ENCODE data around the gene TRIL. TPM values are rescaled to one million over a fixed set of nuclear protein-coding genes. Genes with fewer than 3 reads are reported as not detected.

Gene TRIL
- total RNA-seq, 1 experiment from 2014 or later = 3.0 TPM

DNA sequence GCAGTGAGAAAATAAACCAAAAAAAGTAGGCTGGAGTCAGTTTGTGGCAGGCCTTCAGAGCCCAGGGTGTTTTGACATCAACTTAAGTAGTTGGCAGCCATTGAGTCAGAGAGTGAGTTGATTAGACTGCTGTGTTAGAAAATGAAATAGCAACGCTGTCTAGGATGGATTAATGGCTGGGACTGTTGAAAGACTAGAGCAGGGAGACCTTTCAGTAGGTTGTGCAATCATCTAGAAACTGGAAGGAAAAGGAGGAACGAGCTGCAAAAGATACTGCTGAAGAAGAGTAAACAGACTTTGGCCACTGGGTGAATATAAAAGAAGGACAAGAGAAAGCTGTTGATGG is 28.6 kb upstream of the TRIL start (continued):
- TF ChIP-seq, protein P1, sequence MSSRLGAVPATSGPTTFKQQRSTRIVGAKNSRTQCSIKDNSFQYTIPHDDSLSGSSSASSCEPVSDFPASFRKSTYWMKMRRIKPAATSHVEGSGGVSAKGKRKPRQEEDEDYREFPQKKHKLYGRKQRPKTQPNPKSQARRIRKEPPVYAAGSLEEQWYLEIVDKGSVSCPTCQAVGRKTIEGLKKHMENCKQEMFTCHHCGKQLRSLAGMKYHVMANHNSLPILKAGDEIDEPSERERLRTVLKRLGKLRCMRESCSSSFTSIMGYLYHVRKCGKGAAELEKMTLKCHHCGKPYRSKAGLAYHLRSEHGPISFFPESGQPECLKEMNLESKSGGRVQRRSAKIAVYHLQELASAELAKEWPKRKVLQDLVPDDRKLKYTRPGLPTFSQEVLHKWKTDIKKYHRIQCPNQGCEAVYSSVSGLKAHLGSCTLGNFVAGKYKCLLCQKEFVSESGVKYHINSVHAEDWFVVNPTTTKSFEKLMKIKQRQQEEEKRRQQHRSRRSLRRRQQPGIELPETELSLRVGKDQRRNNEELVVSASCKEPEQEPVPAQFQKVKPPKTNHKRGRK (CRISPR knock-in tag; IDR thresholded peaks at IDR 0.05; ENCODE audit: borderline replicate concordance) = no peak

DNA sequence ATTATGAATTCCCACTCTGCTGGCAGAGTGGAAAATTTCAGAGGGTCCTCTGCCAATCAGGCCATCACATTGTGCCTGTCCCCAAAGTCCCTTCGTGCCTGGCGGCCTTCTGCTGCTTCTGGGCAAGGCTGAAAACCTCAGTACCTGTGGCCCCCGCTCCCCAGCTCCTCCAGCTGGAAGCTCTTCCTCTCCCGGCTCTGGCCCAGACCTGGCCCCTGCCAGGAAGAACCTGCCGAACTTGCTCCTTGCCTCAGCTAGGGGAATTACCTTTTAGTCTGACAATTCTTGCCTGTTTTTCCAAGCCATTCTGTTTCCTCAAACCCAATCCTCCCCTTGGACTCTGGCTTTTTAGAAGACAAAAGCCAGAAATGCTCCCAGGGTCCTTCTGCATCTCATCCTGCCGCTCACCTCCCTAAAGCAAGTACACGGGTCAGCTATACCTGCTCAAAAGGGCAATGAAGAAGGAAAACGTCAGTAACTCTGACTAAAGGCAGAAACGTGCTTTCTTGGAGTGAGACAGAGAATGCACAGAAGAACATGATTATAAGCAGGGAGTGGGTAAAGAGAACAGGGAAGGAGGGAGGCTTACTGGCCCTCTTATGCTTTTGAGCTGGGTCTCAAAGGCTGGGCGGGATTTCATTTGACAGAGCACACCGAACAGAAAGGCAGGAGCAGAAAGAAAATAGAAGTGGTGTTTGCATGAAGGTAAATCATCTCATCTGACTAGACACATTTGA is 28.1 kb upstream of the TRIL start:
- no peaks in the 10 kb centered on the region for H3K36me3 Mint-ChIP-seq
- peak overlapping the region; percentile 50 for H3K27ac Mint-ChIP-seq
- H3K4me1 Mint-ChIP-seq = peaks cover 48% of the 10 kb centered on the region
- no peaks in the 10 kb centered on the region for H3K9me3 Mint-ChIP-seq
- H3K4me3 Mint-ChIP-seq = no peak overlapping the region
- ChIA-PET CTCF (interaction anchor here (0.6 to 4.0 kb wide), 8 partner anchors 15 to 576 kb away, joined by 3 to 35 read pairs (median 4); no protein-coding TSS in a partner anchor), POLR2A (no interaction called here)
- peak; percentile 40; the same call in 1 of the 2 replicates for ATAC-seq
- H3K27me3 Mint-ChIP-seq (ENCODE audit: low read depth) = no peaks in the 10 kb centered on the region
- no peak for DNase-seq (ENCODE audit: low spot score)
- TF ChIP-seq OVOL2 (CRISPR knock-in tag; IDR thresholded peaks at IDR 0.05; ENCODE audit: borderline replicate concordance) (no peak), KAT7 (CRISPR knock-in tag; IDR thresholded peaks at IDR 0.05; ENCODE audit: borderline replicate concordance) (no peak), HMGA2 (CRISPR knock-in tag; IDR thresholded peaks at IDR 0.05) (no peak), CREB1 (CRISPR knock-in tag; IDR thresholded peaks at IDR 0.05) (no peak), EMX1 (CRISPR knock-in tag; IDR thresholded peaks at IDR 0.05) (no peak)
- TF ChIP-seq, protein P1 (CRISPR knock-in tag; IDR thresholded peaks at IDR 0.05; ENCODE audit: borderline replicate concordance) = no peak

DNA sequence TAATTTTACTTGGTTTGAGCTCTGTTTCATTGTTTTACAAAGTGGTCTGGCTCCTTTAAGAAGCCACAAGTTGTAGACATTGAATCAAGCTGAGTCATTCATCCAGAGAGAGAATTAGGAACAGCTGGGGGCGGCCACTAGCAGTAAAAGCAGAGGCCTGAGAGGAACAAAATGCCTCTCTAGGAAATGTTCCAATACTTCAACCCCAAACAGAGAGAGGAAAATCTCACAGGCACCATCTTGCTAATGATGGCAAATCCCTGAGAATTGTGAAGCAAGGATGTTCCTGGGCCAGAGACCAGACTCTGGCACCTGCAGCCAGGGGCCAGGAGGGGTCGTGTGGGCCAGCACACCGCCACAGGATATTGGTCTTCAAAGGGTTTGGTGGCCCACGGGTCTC is 26.5 kb upstream of the TRIL start:
- no peaks in the 10 kb centered on the region for H3K9me3 Mint-ChIP-seq
- peaks cover 49% of the 10 kb centered on the region for H3K4me1 Mint-ChIP-seq
- ATAC-seq = peak; percentile 60
- TF ChIP-seq ZNF317 (CRISPR knock-in tag; IDR thresholded peaks at IDR 0.05; ENCODE audit: borderline replicate concordance, low read depth) (no peak), FOXP1 (CRISPR knock-in tag; IDR thresholded peaks at IDR 0.05; ENCODE audit: borderline replicate concordance) (no peak), ZNF121 (CRISPR knock-in tag; IDR thresholded peaks at IDR 0.05) (no peak), ZNF219 (CRISPR knock-in tag; IDR thresholded peaks at IDR 0.05; ENCODE audit: borderline replicate concordance) (no peak)
- TF ChIP-seq, protein P2, sequence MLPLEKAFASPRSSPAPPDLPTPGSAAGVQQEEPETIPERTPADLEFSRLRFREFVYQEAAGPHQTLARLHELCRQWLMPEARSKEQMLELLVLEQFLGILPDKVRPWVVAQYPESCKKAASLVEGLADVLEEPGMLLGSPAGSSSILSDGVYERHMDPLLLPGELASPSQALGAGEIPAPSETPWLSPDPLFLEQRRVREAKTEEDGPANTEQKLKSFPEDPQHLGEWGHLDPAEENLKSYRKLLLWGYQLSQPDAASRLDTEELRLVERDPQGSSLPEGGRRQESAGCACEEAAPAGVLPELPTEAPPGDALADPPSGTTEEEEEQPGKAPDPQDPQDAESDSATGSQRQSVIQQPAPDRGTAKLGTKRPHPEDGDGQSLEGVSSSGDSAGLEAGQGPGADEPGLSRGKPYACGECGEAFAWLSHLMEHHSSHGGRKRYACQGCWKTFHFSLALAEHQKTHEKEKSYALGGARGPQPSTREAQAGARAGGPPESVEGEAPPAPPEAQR (CRISPR knock-in tag; IDR thresholded peaks at IDR 0.05) = 0 out of 2 replicates have a peak, but pooled peaks have one; percentile 63
- ChIA-PET POLR2A (no interaction called here), CTCF (interaction anchor here (0.9 to 4.0 kb wide), 4 partner anchors 23 to 122 kb away, joined by 3 to 35 read pairs (median 4); no protein-coding TSS in a partner anchor)
- H3K4me3 Mint-ChIP-seq = no peak overlapping the region
- no peak for DNase-seq (ENCODE audit: low spot score)
- H3K27ac Mint-ChIP-seq = no peak overlapping the region
- H3K36me3 Mint-ChIP-seq = no peaks in the 10 kb centered on the region
- no peaks in the 10 kb centered on the region for H3K27me3 Mint-ChIP-seq (ENCODE audit: low read depth)

DNA sequence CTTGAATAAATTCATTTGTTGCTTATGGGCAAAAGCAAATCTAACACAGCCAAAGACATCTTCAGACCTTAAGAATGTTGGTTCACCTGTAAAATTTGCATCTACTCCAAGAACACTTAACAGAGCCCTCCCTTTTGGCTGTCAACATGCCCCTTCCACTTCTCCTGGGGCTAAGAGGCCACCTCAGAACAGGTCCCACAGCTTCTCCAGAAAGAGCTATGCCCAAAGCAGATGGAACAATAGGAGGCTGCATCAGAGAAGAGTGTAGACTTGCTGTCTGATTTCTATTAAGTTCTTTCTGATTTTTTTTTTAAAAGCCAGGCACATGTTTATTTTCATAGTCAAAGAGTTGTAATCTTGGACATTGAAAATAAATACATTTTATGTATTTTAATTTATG is 26.1 kb upstream of the TRIL start:
- Mint-ChIP-seq H3K9me3 (no peaks in the 10 kb centered on the region), H3K4me3 (no peak overlapping the region), H3K27ac (peak overlapping the region; percentile 78; the same call in 1 of the 2 replicates), H3K27me3 (ENCODE audit: low read depth) (no peaks in the 10 kb centered on the region), H3K4me1 (peaks cover 53% of the 10 kb centered on the region), H3K36me3 (no peaks in the 10 kb centered on the region)
- ATAC-seq = no peak
- POLR2A ChIA-PET = no interaction called here
- no peak for DNase-seq (ENCODE audit: low spot score)
- TF ChIP-seq SOX15 (CRISPR knock-in tag; IDR thresholded peaks at IDR 0.05) (no peak), JAZF1 (CRISPR knock-in tag; IDR thresholded peaks at IDR 0.05) (no peak), ZNF671 (CRISPR knock-in tag; IDR thresholded peaks at IDR 0.05) (no peak), TCF7 (CRISPR knock-in tag; IDR thresholded peaks at IDR 0.05; ENCODE audit: low read depth) (no peak), TP53 (CRISPR knock-in tag; IDR thresholded peaks at IDR 0.05) (no peak), GTF2I (CRISPR knock-in tag; conservative IDR thresholded peaks at IDR 0.05) (no peak)
- TF ChIP-seq, protein P3, sequence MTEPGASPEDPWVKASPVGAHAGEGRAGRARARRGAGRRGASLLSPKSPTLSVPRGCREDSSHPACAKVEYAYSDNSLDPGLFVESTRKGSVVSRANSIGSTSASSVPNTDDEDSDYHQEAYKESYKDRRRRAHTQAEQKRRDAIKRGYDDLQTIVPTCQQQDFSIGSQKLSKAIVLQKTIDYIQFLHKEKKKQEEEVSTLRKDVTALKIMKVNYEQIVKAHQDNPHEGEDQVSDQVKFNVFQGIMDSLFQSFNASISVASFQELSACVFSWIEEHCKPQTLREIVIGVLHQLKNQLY (CRISPR knock-in tag; IDR thresholded peaks at IDR 0.05) = no peak
- TF ChIP-seq, protein P4, sequence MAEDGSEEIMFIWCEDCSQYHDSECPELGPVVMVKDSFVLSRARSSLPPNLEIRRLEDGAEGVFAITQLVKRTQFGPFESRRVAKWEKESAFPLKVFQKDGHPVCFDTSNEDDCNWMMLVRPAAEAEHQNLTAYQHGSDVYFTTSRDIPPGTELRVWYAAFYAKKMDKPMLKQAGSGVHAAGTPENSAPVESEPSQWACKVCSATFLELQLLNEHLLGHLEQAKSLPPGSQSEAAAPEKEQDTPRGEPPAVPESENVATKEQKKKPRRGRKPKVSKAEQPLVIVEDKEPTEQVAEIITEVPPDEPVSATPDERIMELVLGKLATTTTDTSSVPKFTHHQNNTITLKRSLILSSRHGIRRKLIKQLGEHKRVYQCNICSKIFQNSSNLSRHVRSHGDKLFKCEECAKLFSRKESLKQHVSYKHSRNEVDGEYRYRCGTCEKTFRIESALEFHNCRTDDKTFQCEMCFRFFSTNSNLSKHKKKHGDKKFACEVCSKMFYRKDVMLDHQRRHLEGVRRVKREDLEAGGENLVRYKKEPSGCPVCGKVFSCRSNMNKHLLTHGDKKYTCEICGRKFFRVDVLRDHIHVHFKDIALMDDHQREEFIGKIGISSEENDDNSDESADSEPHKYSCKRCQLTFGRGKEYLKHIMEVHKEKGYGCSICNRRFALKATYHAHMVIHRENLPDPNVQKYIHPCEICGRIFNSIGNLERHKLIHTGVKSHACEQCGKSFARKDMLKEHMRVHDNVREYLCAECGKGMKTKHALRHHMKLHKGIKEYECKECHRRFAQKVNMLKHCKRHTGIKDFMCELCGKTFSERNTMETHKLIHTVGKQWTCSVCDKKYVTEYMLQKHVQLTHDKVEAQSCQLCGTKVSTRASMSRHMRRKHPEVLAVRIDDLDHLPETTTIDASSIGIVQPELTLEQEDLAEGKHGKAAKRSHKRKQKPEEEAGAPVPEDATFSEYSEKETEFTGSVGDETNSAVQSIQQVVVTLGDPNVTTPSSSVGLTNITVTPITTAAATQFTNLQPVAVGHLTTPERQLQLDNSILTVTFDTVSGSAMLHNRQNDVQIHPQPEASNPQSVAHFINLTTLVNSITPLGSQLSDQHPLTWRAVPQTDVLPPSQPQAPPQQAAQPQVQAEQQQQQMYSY (CRISPR knock-in tag; IDR thresholded peaks at IDR 0.05) = no peak
- CTCF ChIA-PET = interaction anchor here (0.9 to 4.0 kb wide), 4 partner anchors 23 to 122 kb away, joined by 3 to 35 read pairs (median 4); no protein-coding TSS in a partner anchor
